HEK293 (cell line): Measurements from ENCODE around the gene NUDT21.

ENCODE experiments used
- CTCF ChIP-seq: fragments of 450-650 bp; formaldehyde crosslinking; IDR thresholded peaks from 2 replicates; pipeline ENCODE4 v1.5.1; 2016; ENCODE audit warnings: missing biosample characterization, missing genetic modification characterization
- YY1 ChIP-seq: fragments of 450-650 bp; formaldehyde crosslinking; IDR thresholded peaks from 2 replicates; pipeline ENCODE4 v1.5.1; 2018; ENCODE audit warnings: missing biosample characterization, missing genetic modification characterization
- ZBTB8A ChIP-seq: fragments of 450-650 bp; formaldehyde crosslinking; IDR thresholded peaks from 2 replicates; pipeline ENCODE4 v1.5.1; 2016; ENCODE audit warnings: missing biosample characterization, missing genetic modification characterization
- ZNF549 ChIP-seq: fragments of 450-650 bp; IDR thresholded peaks from 2 replicates; pipeline ENCODE4 v1.5.1; 2018; ENCODE audit warnings: missing biosample characterization, missing genetic modification characterization, mild to moderate bottlenecking, inconsistent platforms, moderate library complexity

DNA sequence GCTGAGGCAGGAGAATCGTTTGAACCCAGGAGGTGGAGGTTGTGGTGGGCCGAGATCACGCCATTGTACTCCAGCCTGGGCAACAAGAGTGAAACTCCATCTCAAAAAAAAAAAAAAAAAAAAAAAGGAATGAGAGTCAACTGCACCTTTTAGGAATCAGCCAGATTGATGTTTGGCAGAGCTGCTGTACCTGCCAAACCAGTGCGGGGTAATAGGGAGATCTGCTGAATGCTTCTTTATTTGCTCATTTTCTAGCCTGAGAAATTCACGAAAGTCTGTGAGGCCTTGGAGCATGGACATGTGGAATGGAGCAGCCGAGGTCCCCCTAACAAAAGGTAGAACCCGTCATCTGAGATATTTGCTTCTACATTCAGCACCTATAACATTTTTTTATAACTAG is 18.6 kb upstream of the NUDT21 start:
- no peak for TF ChIP-seq CTCF (tag by site-specific recombination)
- TF ChIP-seq ZNF549 (tag by site-specific recombination): no peak
- no peak for TF ChIP-seq ZBTB8A
- no peak for TF ChIP-seq YY1 (tag by site-specific recombination)
